Gastrocnemius medialis (tissue), 4 donors: ENCODE measurements around the gene MTMR11. TPM values are rescaled to one million over a fixed set of nuclear protein-coding genes. Genes with fewer than 3 reads are reported as not detected.
A peak's percentile ranks its signal among the peaks of the same experiment; 100 is the strongest.
"Not testable (repeated sequence)": the region's sequence is repeated elsewhere in the genome, so short reads cannot be mapped to it uniquely, and the experiment has no call there.

Experiments
- ATAC-seq, 2 donors: fragments of 150-250 bp; one replicate each; pipeline ENCODE4 v1.9.1; 2016
- DNase-seq, 2 donors: peaks; one replicate each; pipeline ENCODE4 v3.0.0-alpha.2; 2019
- H3K27ac ChIP-seq, 4 donors: fragments of 200-600 bp; sonication (generic); 1 replicate in 1 of 4; 2 replicates in 3 of 4; pipeline ENCODE4 v1.5.1; 2016 to 2018; ENCODE audit warnings: mild to moderate bottlenecking in 2 of 4, moderate library complexity in 1 of 4
- H3K27me3 ChIP-seq, 3 donors: fragments of 200-600 bp; sonication (generic) in 2 of 3; 1 replicate in 1 of 3; 2 replicates in 2 of 3; pipeline versions ENCODE4 v1.5.1 to v1.6.0; 2016 to 2019; ENCODE audit warnings: mild to moderate bottlenecking in 1 of 3, moderate library complexity in 1 of 3
- H3K36me3 ChIP-seq, 2 donors: fragments of 200-600 bp; sonication (generic) in 1 of 2; one replicate each; pipeline ENCODE4 v1.5.1; 2017 to 2018
- H3K4me1 ChIP-seq, 2 donors: fragments of 200-600 bp; sonication (generic) in 1 of 2; one replicate each; pipeline ENCODE4 v1.5.1; 2016 to 2017; ENCODE audit warnings: mild to moderate bottlenecking in 2 of 2
- H3K4me3 ChIP-seq, 4 donors: fragments of 200-600 bp; sonication (generic) in 3 of 4; 1 replicate in 1 of 4; 2 replicates in 3 of 4; pipeline ENCODE4 v1.5.1; 2016 to 2019; ENCODE audit warnings: mild to moderate bottlenecking in 2 of 4
- H3K9me3 ChIP-seq, 3 donors: fragments of 200-600 bp; sonication (generic) in 2 of 3; 1 replicate in 1 of 3; 2 replicates in 2 of 3; pipeline ENCODE4 v1.5.1; 2016 to 2019
- POLR2A ChIP-seq, 2 donors: fragments of 450-650 bp; IDR thresholded peaks; one replicate each; pipeline ENCODE4 v1.6.1; 2017; ENCODE audit warnings: antibody characterized with exemption in 2 of 2, mild to moderate bottlenecking in 2 of 2, moderate library complexity in 2 of 2
- in situ Hi-C, 4 donors: fragments of 200-750 bp; cut with MboI; loops; one replicate each; pipeline versions ENCODE4 v1.15.0 to v1.8.0; 2017; ENCODE audit warnings: low sequenced_read_pairs in 4 of 4
- intact Hi-C: fragments of 100-400 bp; cut with DNase I; formaldehyde crosslinking; loops from one replicate; pipeline ENCODE4 v1.15.1; 2023; ENCODE audit warnings: low total_unique reads
- total RNA-seq, 4 donors: library from RNA; depleted of rRNA; stranded (reverse); fragments of >200 nt; gene quantifications; one replicate each; pipeline versions ENCODE4 v1.1.0 to v1.2.3, GENCODE V29; 2016
- TF ChIP-seq, protein P1 (sequence below), 5 experiments: fragments of 450-650 bp in 3 of 5; fragments of 200-600 bp in 2 of 5; sonication (generic) in 2 of 5; IDR thresholded peaks in 4 of 5; conservative IDR thresholded peaks in 1 of 5; 1 replicate in 4 of 5; 2 replicates in 1 of 5; pipeline ENCODE4 v1.5.1; 2016 to 2019; ENCODE audit warnings: antibody characterized with exemption in 5 of 5, mild to moderate bottlenecking in 3 of 5, moderate library complexity in 3 of 5

The MTMR11 gene
- total RNA-seq, 4 donors from 2014 or later, result 1.2 to 4.6 (median 3.5) TPM

- DNase-seq (no peak), ATAC-seq (no peak)
- intact Hi-C loops (loop anchor here (1.0 to 5.0 kb wide), 3 partner anchors 45 to 206 kb away; no protein-coding TSS in a partner anchor), in situ Hi-C loops (loop anchor here (5.0 to 25.0 kb wide), 6 partner anchors 85 to 225 kb away; no protein-coding TSS in a partner anchor)
- Histone ChIP-seq H3K4me3 (no peak overlapping the region), H3K27ac (peak overlapping the region in 3 of 4 donors; percentile 26 to 30 (median 26)), H3K9me3 (no peaks in the 10 kb centered on the region), H3K4me1 (peaks cover 0 to 5% of the 10 kb centered on the region in 2 donors), H3K36me3 (peaks cover 0 to 83% of the 10 kb centered on the region in 2 donors), H3K27me3 (no peaks in the 10 kb centered on the region)
- TF ChIP-seq POLR2A (IDR thresholded peaks at IDR 0.05), result no peak
These were observed 26.1 kb upstream of the MTMR11 start for GRCh38 chr1:149962736-149963135.

GRCh38 chr1:149962039-149962647 is 25.5 kb upstream of the MTMR11 start:
- Histone ChIP-seq H3K4me3 (no peak overlapping the region), H3K9me3 (no peaks in the 10 kb centered on the region), H3K27me3 (no peaks in the 10 kb centered on the region), H3K27ac (peak overlapping the region; percentile 6 to 30 (median 26)), H3K4me1 (peaks cover 0 to 5% of the 10 kb centered on the region in 2 donors), H3K36me3 (peaks cover 0 to 81% of the 10 kb centered on the region in 2 donors)
- in situ Hi-C loops, result loop anchor here (5.0 to 25.0 kb wide), 6 partner anchors 85 to 225 kb away; no protein-coding TSS in a partner anchor
- ATAC-seq (peak; percentile 84 to 96), DNase-seq (peak; percentile 16 to 56)
- intact Hi-C loops, result loop anchor here (1.0 to 5.0 kb wide), 3 partner anchors 45 to 207 kb away; no protein-coding TSS in a partner anchor
- TF ChIP-seq, protein P1, sequence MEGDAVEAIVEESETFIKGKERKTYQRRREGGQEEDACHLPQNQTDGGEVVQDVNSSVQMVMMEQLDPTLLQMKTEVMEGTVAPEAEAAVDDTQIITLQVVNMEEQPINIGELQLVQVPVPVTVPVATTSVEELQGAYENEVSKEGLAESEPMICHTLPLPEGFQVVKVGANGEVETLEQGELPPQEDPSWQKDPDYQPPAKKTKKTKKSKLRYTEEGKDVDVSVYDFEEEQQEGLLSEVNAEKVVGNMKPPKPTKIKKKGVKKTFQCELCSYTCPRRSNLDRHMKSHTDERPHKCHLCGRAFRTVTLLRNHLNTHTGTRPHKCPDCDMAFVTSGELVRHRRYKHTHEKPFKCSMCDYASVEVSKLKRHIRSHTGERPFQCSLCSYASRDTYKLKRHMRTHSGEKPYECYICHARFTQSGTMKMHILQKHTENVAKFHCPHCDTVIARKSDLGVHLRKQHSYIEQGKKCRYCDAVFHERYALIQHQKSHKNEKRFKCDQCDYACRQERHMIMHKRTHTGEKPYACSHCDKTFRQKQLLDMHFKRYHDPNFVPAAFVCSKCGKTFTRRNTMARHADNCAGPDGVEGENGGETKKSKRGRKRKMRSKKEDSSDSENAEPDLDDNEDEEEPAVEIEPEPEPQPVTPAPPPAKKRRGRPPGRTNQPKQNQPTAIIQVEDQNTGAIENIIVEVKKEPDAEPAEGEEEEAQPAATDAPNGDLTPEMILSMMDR (IDR thresholded peaks at IDR 0.05 in 4 of 5, conservative IDR thresholded peaks at IDR 0.05 in 1 of 5), result peak; percentile 70 to 80 (median 74)
- TF ChIP-seq POLR2A (IDR thresholded peaks at IDR 0.05), result no peak

GRCh38 chr1:149957548-149957947 is 20.9 kb upstream of the MTMR11 start:
- peaks cover 0 to 44% of the 10 kb centered on the region in 2 donors for H3K36me3 ChIP-seq
- intact Hi-C loops, H3K27me3 ChIP-seq, H3K4me3 ChIP-seq, ATAC-seq, DNase-seq, H3K9me3 ChIP-seq, H3K27ac ChIP-seq, H3K4me1 ChIP-seq: not testable (repeated sequence)
- in situ Hi-C loops, result loop anchor here in 1 of 4 donors (25.0 kb wide), 1 partner anchor 230 kb away; no protein-coding TSS in a partner anchor

GRCh38 chr1:149949911-149950310 is 13.2 kb upstream of the MTMR11 start:
- H3K36me3 ChIP-seq, result peaks cover 0 to 52% of the 10 kb centered on the region in 2 donors
- H3K27me3 ChIP-seq, result no peaks in the 10 kb centered on the region
- H3K4me3 ChIP-seq, result no peak overlapping the region
- no peaks in the 10 kb centered on the region for H3K9me3 ChIP-seq
- intact Hi-C loops, result no loop called here
- no peak for DNase-seq
- H3K27ac ChIP-seq, result no peak overlapping the region
- TF ChIP-seq, protein P1 (IDR thresholded peaks at IDR 0.05 in 4 of 5, conservative IDR thresholded peaks at IDR 0.05 in 1 of 5), result no peak
- TF ChIP-seq POLR2A (IDR thresholded peaks at IDR 0.05), result no peak
- ATAC-seq, result no peak
- in situ Hi-C loops, result loop anchor here in 1 of 4 donors (25.0 kb wide), 1 partner anchor 237 kb away; no protein-coding TSS in a partner anchor
- H3K4me1 ChIP-seq, result no peaks in the 10 kb centered on the region

DNA sequence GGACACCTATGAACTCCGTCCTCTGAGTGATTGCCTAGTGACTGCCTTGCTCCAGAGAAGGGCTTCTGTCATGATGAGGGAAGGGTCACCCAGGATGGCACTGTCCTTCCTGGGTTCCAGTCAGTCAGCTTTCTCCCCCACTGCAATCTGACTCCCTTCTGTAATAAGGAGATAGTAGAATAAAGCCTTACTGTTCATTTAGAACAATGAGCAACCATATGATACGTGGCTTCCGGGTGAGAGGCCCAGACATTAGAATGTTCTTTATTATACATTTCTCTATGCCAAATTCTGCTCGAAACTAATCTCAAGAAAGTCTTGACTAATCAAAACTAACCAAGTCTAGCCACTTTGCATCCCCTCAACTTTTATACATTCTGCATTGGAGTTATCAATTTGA is 8.5 kb upstream of the MTMR11 start:
- in situ Hi-C loops, result no loop called here

More for the DNA sequence above, 8.5 kb upstream of the MTMR11 start:
- H3K4me1 ChIP-seq, result no peaks in the 10 kb centered on the region
- TF ChIP-seq, protein P1 (IDR thresholded peaks at IDR 0.05 in 4 of 5, conservative IDR thresholded peaks at IDR 0.05 in 1 of 5), result no peak
- no peak for TF ChIP-seq POLR2A (IDR thresholded peaks at IDR 0.05)
- H3K27ac ChIP-seq, result no peak overlapping the region
- H3K9me3 ChIP-seq, result no peaks in the 10 kb centered on the region
- H3K27me3 ChIP-seq, result no peaks in the 10 kb centered on the region
- intact Hi-C loops, result no loop called here
- no peak for ATAC-seq
- H3K4me3 ChIP-seq, result no peak overlapping the region
- DNase-seq, result no peak
- peaks cover 0 to 60% of the 10 kb centered on the region in 2 donors for H3K36me3 ChIP-seq
